K562 (cell line): Measurements from ENCODE around the gene RPL28. TPM values are rescaled to one million over a fixed set of nuclear protein-coding genes. Genes with fewer than 3 reads are reported as not detected.

Source experiments
- DEAF1 ChIP-seq: fragments of 450-650 bp; formaldehyde crosslinking; IDR thresholded peaks from 2 replicates; pipeline ENCODE4 v1.4.0; 2020; ENCODE audit warnings: mild to moderate bottlenecking, moderate library complexity
- TGIF2 ChIP-seq: sonication (generic); formaldehyde crosslinking; IDR thresholded peaks from 2 replicates; pipeline ENCODE4 v1.8.1; 2022; ENCODE audit warnings: mild to moderate bottlenecking, missing genetic modification reagents, moderate library complexity
- ZBTB1 ChIP-seq: sonication (generic); formaldehyde crosslinking; IDR thresholded peaks from 2 replicates; pipeline ENCODE4 v1.8.1; 2023; ENCODE audit warnings: missing genetic modification reagents, low read depth, mild to moderate bottlenecking, borderline replicate concordance
- ZBTB33 ChIP-seq: sonication (generic); formaldehyde crosslinking; IDR thresholded peaks from 2 replicates; pipeline ENCODE4 v1.8.1; 2023; ENCODE audit warnings: mild to moderate bottlenecking, missing genetic modification reagents
- ZNF41 ChIP-seq: fragments of 250-450 bp; sonication (Bioruptor Pico); conservative IDR thresholded peaks from 2 replicates; pipeline ENCODE4 v1.4.0; 2020; ENCODE audit warnings: mild to moderate bottlenecking
- ZNF444 ChIP-seq: fragments of 250-450 bp; sonication (Bioruptor Pico); IDR thresholded peaks from 2 replicates; pipeline ENCODE4 v1.4.0; 2020; ENCODE audit warnings: mild to moderate bottlenecking, moderate library complexity
- polyA plus RNA-seq, 8 experiments: library from polyadenylated mRNA; depleted of rRNA in 4 of 8; stranded (reverse) in 5 of 8; unstranded in 3 of 8; fragments of >200 nt; fragmentation: Nextera tagmentation in 2 of 8; fragmentation: Illumina TruSeq in 1 of 8; extraction: Ambion mirVana in 2 of 8; extraction: Trizol in 1 of 8; gene quantifications; 2 replicates each; pipeline versions ENCODE4 v1.2.1 to v1.2.3, GENCODE V29; 2011 to 2014; ENCODE audit warnings: inconsistent platforms in 1 of 8, missing spikeins in 1 of 8
- total RNA-seq, 7 experiments: library from RNA; depleted of rRNA in 6 of 7; stranded (reverse); fragments of >200 nt in 6 of 7; fragmentation: Illumina TruSeq in 2 of 7; extraction: Trizol in 2 of 7; gene quantifications; 2 replicates each; pipeline versions ENCODE4 v1.2.1 to v1.2.3, GENCODE V29; 2011 to 2021; ENCODE audit warnings: low replicate concordance in 1 of 7

The RPL28 gene
- total and polyA plus RNA-seq, 9 of the 15 experiments (the other 6 are each of a cell fraction or from before 2014, with no cell fraction given) = 124 to 3,106 (median 622) TPM

- peak; percentile 67; the same call in 1 of the 2 replicates for TF ChIP-seq ZBTB33 (CRISPR knock-in tag)
- no peak for TF ChIP-seq ZBTB1
- TF ChIP-seq TGIF2 (CRISPR knock-in tag) = no peak
- no peak for TF ChIP-seq ZNF444
- TF ChIP-seq ZNF41 = no peak
- TF ChIP-seq DEAF1 = no peak
Observed at GRCh38 chr19:55391191-55391670, 5.5 kb downstream of the RPL28 start (continued).
